ENCODE results near the gene PEX16. TPM values are rescaled to one million over a fixed set of nuclear protein-coding genes. Genes with fewer than 3 reads are reported as not detected.

PEX16 gene
- total and polyA plus RNA-seq, 2 experiments from 2014 or later = 28.0 to 32.8 TPM

DNA sequence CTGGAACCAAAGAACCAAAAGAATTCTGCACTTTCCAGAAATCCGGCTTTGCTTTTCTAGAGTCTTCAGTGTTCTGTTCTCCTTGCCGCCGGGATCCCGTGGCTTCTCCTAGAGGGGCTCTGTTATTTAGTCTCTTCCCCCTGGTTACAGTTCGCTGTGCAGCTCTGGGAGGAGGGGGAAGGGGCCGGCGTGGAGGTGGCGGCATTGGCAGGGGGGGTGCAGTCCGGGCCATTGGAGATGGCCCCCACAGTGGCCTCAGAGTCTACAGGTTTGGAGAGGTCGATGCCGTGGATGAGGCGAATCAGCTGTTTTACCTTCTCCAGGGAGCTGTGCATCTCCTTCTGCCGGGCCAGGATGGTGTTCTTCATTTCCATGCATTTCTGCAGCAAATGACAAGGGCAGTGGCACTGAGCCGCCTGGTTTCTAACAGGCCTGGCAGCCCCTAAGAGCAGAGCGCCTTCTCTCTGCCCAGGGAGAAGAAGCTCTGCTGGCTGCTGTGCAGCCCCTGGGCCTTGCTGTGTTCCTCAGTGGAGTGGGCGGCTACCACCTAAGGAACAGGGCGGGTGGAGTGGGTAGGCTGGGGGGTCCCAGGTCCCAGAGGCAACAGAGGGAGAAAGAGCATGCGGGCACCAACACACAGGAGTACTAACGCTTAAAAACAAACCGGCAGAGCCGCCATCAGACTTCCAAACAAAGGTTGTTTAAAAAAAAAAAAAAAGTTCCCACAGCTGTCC lies 16.3 kb upstream of the PEX16 start:
- peaks cover 4% of the 10 kb centered on the region for H3K4me1 ChIP-seq (ENCODE audit: insufficient read depth)
- no peaks in the 10 kb centered on the region for H4K20me1 ChIP-seq (ENCODE audit: insufficient read depth, poor library complexity, severe bottlenecking)
- 87% methylated on average over 21 of the region's 21 CpGs for WGBS (ENCODE audit: low lambda C conversion rate, missing lambda C conversion rate)
- no peak for TF ChIP-seq EZH2 (IDR thresholded peaks at IDR 0.05; ENCODE audit: borderline replicate concordance)
- no peak for TF ChIP-seq EZH2phosphoT487 (IDR thresholded peaks at IDR 0.05; ENCODE audit: low read depth, severe bottlenecking, unreplicated experiment)
- TF ChIP-seq, protein P1, sequence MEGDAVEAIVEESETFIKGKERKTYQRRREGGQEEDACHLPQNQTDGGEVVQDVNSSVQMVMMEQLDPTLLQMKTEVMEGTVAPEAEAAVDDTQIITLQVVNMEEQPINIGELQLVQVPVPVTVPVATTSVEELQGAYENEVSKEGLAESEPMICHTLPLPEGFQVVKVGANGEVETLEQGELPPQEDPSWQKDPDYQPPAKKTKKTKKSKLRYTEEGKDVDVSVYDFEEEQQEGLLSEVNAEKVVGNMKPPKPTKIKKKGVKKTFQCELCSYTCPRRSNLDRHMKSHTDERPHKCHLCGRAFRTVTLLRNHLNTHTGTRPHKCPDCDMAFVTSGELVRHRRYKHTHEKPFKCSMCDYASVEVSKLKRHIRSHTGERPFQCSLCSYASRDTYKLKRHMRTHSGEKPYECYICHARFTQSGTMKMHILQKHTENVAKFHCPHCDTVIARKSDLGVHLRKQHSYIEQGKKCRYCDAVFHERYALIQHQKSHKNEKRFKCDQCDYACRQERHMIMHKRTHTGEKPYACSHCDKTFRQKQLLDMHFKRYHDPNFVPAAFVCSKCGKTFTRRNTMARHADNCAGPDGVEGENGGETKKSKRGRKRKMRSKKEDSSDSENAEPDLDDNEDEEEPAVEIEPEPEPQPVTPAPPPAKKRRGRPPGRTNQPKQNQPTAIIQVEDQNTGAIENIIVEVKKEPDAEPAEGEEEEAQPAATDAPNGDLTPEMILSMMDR (IDR thresholded peaks at IDR 0.05; ENCODE audit: poor library complexity) = no peak
- H3K36me3 ChIP-seq (replicated peaks; ENCODE audit: insufficient read depth, low read depth) = no peaks in the 10 kb centered on the region
- H3K27me3 ChIP-seq = no peaks in the 10 kb centered on the region
- no peaks in the 10 kb centered on the region for H3K79me2 ChIP-seq
- no peak overlapping the region for H3K4me2 ChIP-seq
- H3K9me3 ChIP-seq (ENCODE audit: low read depth) = no peaks in the 10 kb centered on the region
- no peaks in the 10 kb centered on the region for H3K9me2 ChIP-seq (replicated peaks; ENCODE audit: insufficient read depth)
- no peak for DNase-seq (ENCODE audit: low spot score)
- H3K4me3 ChIP-seq = no peak overlapping the region
- peak overlapping the region; percentile 37 for H3K27ac ChIP-seq
- no peak overlapping the region for H2AFZ ChIP-seq

DNA sequence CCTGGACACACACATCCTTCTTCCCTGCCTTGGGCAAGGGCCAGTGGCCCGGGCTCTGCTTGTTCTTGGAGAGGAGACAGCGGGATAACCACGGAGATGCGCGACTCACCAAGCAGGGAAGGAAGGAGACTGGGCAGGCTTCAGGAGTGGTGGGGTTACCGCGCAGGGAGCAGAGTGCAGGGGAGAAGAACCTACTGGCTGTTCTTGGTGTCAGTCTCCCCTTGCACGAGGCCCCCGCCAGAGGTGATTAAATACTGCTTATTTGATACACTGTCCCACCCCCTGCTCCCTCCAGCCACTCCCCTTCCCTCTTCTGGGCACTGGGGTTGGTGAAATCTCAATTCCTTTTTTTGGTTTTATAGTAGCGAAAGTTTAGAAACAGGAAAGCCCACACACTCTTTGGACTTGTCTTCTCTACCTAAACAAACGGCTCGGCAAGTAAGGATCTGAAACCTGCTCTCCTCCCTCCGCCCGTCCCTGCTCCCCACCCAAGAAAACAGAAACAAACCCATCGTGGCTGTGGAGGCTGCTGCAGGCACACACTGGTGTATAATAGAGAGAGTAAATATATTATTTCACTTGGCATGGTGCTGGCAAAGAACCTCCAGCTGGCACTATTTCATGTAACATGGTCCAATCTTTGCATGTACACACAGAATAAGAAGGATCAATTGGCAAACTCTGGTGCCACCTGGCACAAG lies 15.6 kb upstream of the PEX16 start:
- no peak overlapping the region for H3K4me2 ChIP-seq
- H2AFZ ChIP-seq = no peak overlapping the region
- no peaks in the 10 kb centered on the region for H3K36me3 ChIP-seq (replicated peaks; ENCODE audit: insufficient read depth, low read depth)
- no peak overlapping the region for H3K27ac ChIP-seq
- no peaks in the 10 kb centered on the region for H3K9me3 ChIP-seq (ENCODE audit: low read depth)
- H3K4me1 ChIP-seq (ENCODE audit: insufficient read depth) = peaks cover 4% of the 10 kb centered on the region
- no peaks in the 10 kb centered on the region for H3K27me3 ChIP-seq
- DNase-seq (ENCODE audit: low spot score) = peak; percentile 9
- no peak overlapping the region for H3K4me3 ChIP-seq
- H3K79me2 ChIP-seq = no peaks in the 10 kb centered on the region
- TF ChIP-seq EZH2phosphoT487 (IDR thresholded peaks at IDR 0.05; ENCODE audit: low read depth, severe bottlenecking, unreplicated experiment) (no peak), EZH2 (IDR thresholded peaks at IDR 0.05; ENCODE audit: borderline replicate concordance) (no peak)
- TF ChIP-seq, protein P1 (IDR thresholded peaks at IDR 0.05; ENCODE audit: poor library complexity) = no peak
- 88% methylated on average over 15 of the region's 15 CpGs for WGBS (ENCODE audit: low lambda C conversion rate, missing lambda C conversion rate)
- no peaks in the 10 kb centered on the region for H3K9me2 ChIP-seq (replicated peaks; ENCODE audit: insufficient read depth)
- no peaks in the 10 kb centered on the region for H4K20me1 ChIP-seq (ENCODE audit: insufficient read depth, poor library complexity, severe bottlenecking)

- DNase-seq (ENCODE audit: low spot score) = no peak
- no peak overlapping the region for H3K4me2 ChIP-seq
- H3K36me3 ChIP-seq (replicated peaks; ENCODE audit: insufficient read depth, low read depth) = no peaks in the 10 kb centered on the region
- H3K9me3 ChIP-seq (ENCODE audit: low read depth) = no peaks in the 10 kb centered on the region
- no peaks in the 10 kb centered on the region for H3K27me3 ChIP-seq
- H2AFZ ChIP-seq = no peak overlapping the region
- no peaks in the 10 kb centered on the region for H3K9me2 ChIP-seq (replicated peaks; ENCODE audit: insufficient read depth)
- no peaks in the 10 kb centered on the region for H4K20me1 ChIP-seq (ENCODE audit: insufficient read depth, poor library complexity, severe bottlenecking)
- TF ChIP-seq EZH2phosphoT487 (IDR thresholded peaks at IDR 0.05; ENCODE audit: low read depth, severe bottlenecking, unreplicated experiment) (no peak), EZH2 (IDR thresholded peaks at IDR 0.05; ENCODE audit: borderline replicate concordance) (no peak)
- TF ChIP-seq, protein P1 (IDR thresholded peaks at IDR 0.05; ENCODE audit: poor library complexity) = no peak
- H3K4me1 ChIP-seq (ENCODE audit: insufficient read depth) = peaks cover 4% of the 10 kb centered on the region
- no peak overlapping the region for H3K4me3 ChIP-seq
- WGBS (ENCODE audit: low lambda C conversion rate, missing lambda C conversion rate) = 94% methylated on average over 8 of the region's 8 CpGs
- H3K27ac ChIP-seq = no peak overlapping the region
- H3K79me2 ChIP-seq = no peaks in the 10 kb centered on the region
These were observed 14.5 kb upstream of the PEX16 start for GRCh38 chr11:45932217-45932616.
